ENCODE results near the gene VWA8. TPM values are rescaled to one million over a fixed set of nuclear protein-coding genes. Genes with fewer than 3 reads are reported as not detected.
"Not testable (repeated sequence)": the region's sequence is repeated elsewhere in the genome, so short reads cannot be mapped to it uniquely, and the experiment has no call there.

Gene VWA8
- total and polyA plus RNA-seq, 4 experiments from 2014 or later: 3.2 to 23.3 (median 13.5) TPM

DNA sequence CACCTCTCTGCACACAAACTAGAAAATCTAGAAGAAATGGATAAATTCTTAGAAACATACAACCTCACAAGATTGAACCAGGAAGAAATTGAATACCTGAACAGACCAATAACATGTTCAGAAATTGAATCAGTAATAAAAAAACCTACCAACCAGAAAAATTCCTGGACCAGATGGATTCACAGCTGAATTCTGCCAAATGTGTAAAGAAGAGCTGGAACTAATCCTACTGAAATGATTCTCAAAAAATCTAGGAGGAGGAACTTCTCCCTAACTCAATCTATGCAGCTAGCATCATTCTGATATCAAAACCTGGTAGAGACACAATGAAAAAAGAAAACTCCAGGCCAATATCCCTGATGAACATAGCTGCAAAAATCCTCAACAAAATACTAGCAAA lies 336.9 kb downstream of the VWA8 start:
- peaks cover 7 to 30% of the 10 kb centered on the region in 2 donors for H3K36me3 Mint-ChIP-seq

GRCh38 chr13:41622432-41623429 lies 338.2 kb downstream of the VWA8 start:
- no peak overlapping the region for H3K4me3 Mint-ChIP-seq
- no peak for DNase-seq

More for the DNA sequence above, 336.9 kb downstream of the VWA8 start:
- Mint-ChIP-seq H3K4me3 (no peak overlapping the region), H3K27me3 (no peaks in the 10 kb centered on the region), H3K9me3 (peaks cover 0 to 5% (median 2%) of the 10 kb centered on the region in 8 donors), H3K4me1 (peaks cover 0 to 1% (median 0%) of the 10 kb centered on the region in 4 donors), H3K27ac (peak overlapping the region in 1 of 7 donors; percentile 49)
- no peak for DNase-seq
- intact Hi-C loops (cut with micrococcal nuclease): no loop called here
- no peaks in the 10 kb centered on the region for H3K27me3 ChIP-seq (ENCODE audit: insufficient read depth, low read length)
- no peak overlapping the region for H3K27ac ChIP-seq (ENCODE audit: low read depth, low read length)
- H3K4me3 ChIP-seq (ENCODE audit: low read length in 2 of 2): no peak overlapping the region
- CTCF ChIA-PET (ENCODE audit: partially characterized antibody): interaction anchor here (0.9 kb wide), 1 partner anchor 16 kb away, joined by 3 read pairs; no protein-coding TSS in a partner anchor
- H3K4me1 ChIP-seq (ENCODE audit: insufficient read depth, low read length): no peaks in the 10 kb centered on the region
- H3K36me3 ChIP-seq (ENCODE audit: insufficient read depth, low read length): no peaks in the 10 kb centered on the region
- no peaks in the 10 kb centered on the region for H3K9me3 ChIP-seq (ENCODE audit: control insufficient read depth in 1 of 2, low read length in 2 of 2)
- POLR2A ChIA-PET (ENCODE audit: partially characterized antibody): no interaction called here

DNA sequence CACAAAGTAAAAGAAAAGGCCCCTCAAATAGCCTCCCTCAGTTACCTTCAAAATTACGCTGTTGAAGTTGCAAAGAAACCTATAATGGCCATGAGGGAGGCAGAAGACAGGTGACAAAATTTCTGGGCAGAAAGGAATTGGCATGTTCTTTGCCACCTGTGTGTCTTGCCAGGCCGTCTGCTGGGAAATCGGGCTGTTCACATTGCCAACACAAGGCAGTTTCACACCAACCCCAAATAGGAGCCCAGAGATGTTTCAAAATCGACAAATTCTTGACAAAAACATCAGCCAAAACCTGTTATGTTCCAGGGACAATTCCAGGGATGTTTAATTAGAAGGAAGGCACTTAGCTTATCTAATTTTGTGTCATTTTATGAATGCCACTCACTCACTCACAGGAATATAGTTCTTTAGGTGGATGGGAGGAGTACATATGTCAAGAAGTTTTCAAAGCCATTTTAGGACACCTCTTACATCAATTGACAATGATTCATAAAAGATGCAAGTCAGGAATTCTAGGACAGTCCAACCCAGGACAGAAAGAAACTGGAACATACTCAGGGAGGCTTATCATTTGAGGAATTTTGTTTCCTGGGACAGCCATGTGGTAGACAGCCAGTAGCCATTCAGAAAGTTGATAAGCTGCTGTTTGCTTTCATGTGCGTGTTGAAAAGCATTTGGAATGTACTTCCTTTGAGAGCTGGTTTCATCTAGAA lies 339.0 kb downstream of the VWA8 start:
- peaks cover 5 to 22% of the 10 kb centered on the region in 2 donors for H3K36me3 Mint-ChIP-seq
- no peaks in the 10 kb centered on the region for H3K4me1 Mint-ChIP-seq
- POLR2A ChIA-PET (ENCODE audit: partially characterized antibody): no interaction called here
- H3K9me3 ChIP-seq (ENCODE audit: control insufficient read depth in 1 of 2, low read length in 2 of 2): no peaks in the 10 kb centered on the region
- H3K27me3 ChIP-seq (ENCODE audit: insufficient read depth, low read length): no peaks in the 10 kb centered on the region
- no peak overlapping the region for H3K27ac Mint-ChIP-seq
- H3K4me3 Mint-ChIP-seq: no peak overlapping the region
- H3K27ac ChIP-seq (ENCODE audit: low read depth, low read length): no peak overlapping the region
- no peaks in the 10 kb centered on the region for H3K4me1 ChIP-seq (ENCODE audit: insufficient read depth, low read length)
- no peak for DNase-seq
- no peaks in the 10 kb centered on the region for H3K27me3 Mint-ChIP-seq
- H3K36me3 ChIP-seq (ENCODE audit: insufficient read depth, low read length): no peaks in the 10 kb centered on the region
- H3K9me3 Mint-ChIP-seq: peaks cover 0 to 6% (median 2%) of the 10 kb centered on the region in 8 donors
- CTCF ChIA-PET (ENCODE audit: partially characterized antibody): interaction anchor here (1.0 kb wide), 1 partner anchor 162 kb away, joined by 5 read pairs; no protein-coding TSS in a partner anchor
- intact Hi-C loops (cut with micrococcal nuclease): no loop called here
- no peak overlapping the region for H3K4me3 ChIP-seq (ENCODE audit: low read length in 2 of 2)

More at GRCh38 chr13:41622432-41623429, 338.2 kb downstream of the VWA8 start:
- no peaks in the 10 kb centered on the region for H3K9me3 ChIP-seq (ENCODE audit: control insufficient read depth in 1 of 2, low read length in 2 of 2)
- no peaks in the 10 kb centered on the region for H3K36me3 ChIP-seq (ENCODE audit: insufficient read depth, low read length)
- no peaks in the 10 kb centered on the region for H3K4me1 ChIP-seq (ENCODE audit: insufficient read depth, low read length)
- intact Hi-C loops (cut with micrococcal nuclease): no loop called here
- POLR2A ChIA-PET (ENCODE audit: partially characterized antibody): no interaction called here
- no peak overlapping the region for H3K27ac ChIP-seq (ENCODE audit: low read depth, low read length)
- peaks cover 0 to 6% (median 2%) of the 10 kb centered on the region in 8 donors for H3K9me3 Mint-ChIP-seq
- CTCF ChIA-PET (ENCODE audit: partially characterized antibody): interaction anchor here (1.0 to 1.3 kb wide), 2 partner anchors 45 to 162 kb away, joined by 3 to 5 read pairs; no protein-coding TSS in a partner anchor
- peak overlapping the region in 1 of 7 donors; percentile 75 for H3K27ac Mint-ChIP-seq
- H3K4me1 Mint-ChIP-seq: peaks cover 0 to 1% (median 0%) of the 10 kb centered on the region in 4 donors
- no peak overlapping the region for H3K4me3 ChIP-seq (ENCODE audit: low read length in 2 of 2)
- H3K27me3 ChIP-seq (ENCODE audit: insufficient read depth, low read length): no peaks in the 10 kb centered on the region
- peaks cover 5 to 22% of the 10 kb centered on the region in 2 donors for H3K36me3 Mint-ChIP-seq
- H3K27me3 Mint-ChIP-seq: no peaks in the 10 kb centered on the region

GRCh38 chr13:41617633-41618032 lies 343.3 kb downstream of the VWA8 start:
- DNase-seq; H3K27ac ChIP-seq (ENCODE audit: low read depth, low read length); H3K4me1 ChIP-seq (ENCODE audit: insufficient read depth, low read length); H3K4me3 ChIP-seq (ENCODE audit: low read length in 2 of 2); H3K9me3 Mint-ChIP-seq; H3K36me3 ChIP-seq (ENCODE audit: insufficient read depth, low read length); H3K4me3 Mint-ChIP-seq; H3K27ac Mint-ChIP-seq; intact Hi-C loops (cut with micrococcal nuclease); POLR2A ChIA-PET (ENCODE audit: partially characterized antibody); H3K4me1 Mint-ChIP-seq; H3K27me3 ChIP-seq (ENCODE audit: insufficient read depth, low read length); H3K9me3 ChIP-seq (ENCODE audit: control insufficient read depth in 1 of 2, low read length in 2 of 2); H3K27me3 Mint-ChIP-seq; CTCF ChIA-PET (ENCODE audit: partially characterized antibody): not testable (repeated sequence)
- H3K36me3 Mint-ChIP-seq: peaks cover 22 to 37% of the 10 kb centered on the region in 2 donors

DNA sequence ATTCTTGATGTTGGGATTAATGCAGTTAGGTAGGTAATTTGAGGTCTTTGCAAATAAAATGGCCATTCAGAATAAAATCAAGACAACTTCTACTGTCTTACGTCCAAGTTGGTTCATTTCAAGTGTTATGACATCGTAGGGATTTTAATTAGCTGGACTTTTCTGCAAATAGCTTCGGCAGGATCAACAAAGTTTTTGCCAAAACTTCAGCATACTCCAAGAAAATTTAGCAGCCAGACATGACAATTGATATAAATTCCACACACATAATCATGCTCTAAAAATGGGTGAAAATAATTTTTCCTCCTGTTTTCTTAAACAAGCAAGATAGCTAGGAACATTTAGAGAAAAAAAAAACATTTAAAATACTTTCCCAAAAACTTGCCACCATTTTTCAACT lies 344.8 kb downstream of the VWA8 start:
- no peak overlapping the region for H3K27ac Mint-ChIP-seq
- no peaks in the 10 kb centered on the region for H3K27me3 Mint-ChIP-seq
- H3K4me3 Mint-ChIP-seq: no peak overlapping the region
- Histone ChIP-seq H3K9me3 (ENCODE audit: control insufficient read depth in 1 of 2, low read length in 2 of 2) (no peaks in the 10 kb centered on the region), H3K27me3 (ENCODE audit: insufficient read depth, low read length) (no peaks in the 10 kb centered on the region), H3K36me3 (ENCODE audit: insufficient read depth, low read length) (peaks cover 12% of the 10 kb centered on the region), H3K4me1 (ENCODE audit: insufficient read depth, low read length) (no peaks in the 10 kb centered on the region), H3K27ac (ENCODE audit: low read depth, low read length) (no peak overlapping the region), H3K4me3 (ENCODE audit: low read length in 2 of 2) (no peak overlapping the region)
- DNase-seq: no peak
- ChIA-PET POLR2A (ENCODE audit: partially characterized antibody) (interaction anchor here (0.6 to 0.7 kb wide), 2 partner anchors 44 to 151 kb away, joined by 3 to 6 read pairs; no protein-coding TSS in a partner anchor), CTCF (ENCODE audit: partially characterized antibody) (no interaction called here)
- H3K36me3 Mint-ChIP-seq: peaks cover 25 to 31% of the 10 kb centered on the region in 2 donors
- intact Hi-C loops (cut with micrococcal nuclease): no loop called here
- peaks cover 0 to 6% (median 2%) of the 10 kb centered on the region in 8 donors for H3K9me3 Mint-ChIP-seq
- H3K4me1 Mint-ChIP-seq: peaks cover 0 to 3% (median 0%) of the 10 kb centered on the region in 4 donors

DNA sequence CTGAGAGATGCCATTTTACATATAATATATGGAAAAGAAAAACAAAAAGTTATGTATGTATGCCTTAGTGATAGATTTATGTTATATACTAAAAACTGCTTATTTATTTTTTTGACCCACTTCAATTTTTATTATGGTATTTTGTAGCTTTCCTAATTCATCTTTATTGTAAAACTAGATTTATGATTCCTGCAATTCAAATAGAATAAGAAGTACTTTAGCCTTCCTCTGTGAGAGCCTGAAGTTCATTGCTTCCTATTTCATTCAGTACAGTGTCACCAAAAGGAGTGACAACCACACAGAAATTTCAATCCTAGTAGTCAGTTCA lies 345.4 kb downstream of the VWA8 start:
- Mint-ChIP-seq H3K36me3 (peaks cover 31 to 37% of the 10 kb centered on the region in 2 donors), H3K4me1 (peaks cover 0 to 3% (median 0%) of the 10 kb centered on the region in 4 donors), H3K27me3 (no peaks in the 10 kb centered on the region), H3K9me3 (peaks cover 0 to 6% (median 2%) of the 10 kb centered on the region in 8 donors), H3K4me3 (no peak overlapping the region), H3K27ac (no peak overlapping the region)
- Histone ChIP-seq H3K27ac (ENCODE audit: low read depth, low read length) (no peak overlapping the region), H3K9me3 (ENCODE audit: control insufficient read depth in 1 of 2, low read length in 2 of 2) (no peaks in the 10 kb centered on the region), H3K4me3 (ENCODE audit: low read length in 2 of 2) (no peak overlapping the region), H3K36me3 (ENCODE audit: insufficient read depth, low read length) (peaks cover 16% of the 10 kb centered on the region), H3K27me3 (ENCODE audit: insufficient read depth, low read length) (no peaks in the 10 kb centered on the region), H3K4me1 (ENCODE audit: insufficient read depth, low read length) (no peaks in the 10 kb centered on the region)
- ChIA-PET CTCF (ENCODE audit: partially characterized antibody) (interaction anchor here (0.8 kb wide), 1 partner anchor 37 kb away, joined by 4 read pairs; no protein-coding TSS in a partner anchor), POLR2A (ENCODE audit: partially characterized antibody) (no interaction called here)
- intact Hi-C loops (cut with micrococcal nuclease): no loop called here
- DNase-seq: no peak
